Upper lobe of right lung (tissue), 1 donor: ENCODE measurements around the gene TBCD. TPM values are rescaled to one million over a fixed set of nuclear protein-coding genes. Genes with fewer than 3 reads are reported as not detected.

Experiments
- ATAC-seq: fragments of 200-7000 bp; cut with Tn5 transposase; one replicate; pipeline ENCODE4 v1.9.1; 2020; ENCODE audit warnings: mild to moderate bottlenecking, moderate library complexity
- DNase-seq: peaks from one replicate; pipeline ENCODE4 v3.0.0-alpha.2; 2020
- H3K27ac ChIP-seq: fragments of 200-600 bp; one replicate; pipeline ENCODE4 v1.8.0; 2022
- H3K27me3 ChIP-seq: fragments of 200-600 bp; one replicate; pipeline ENCODE4 v1.8.0; 2022; ENCODE audit warnings: mild to moderate bottlenecking
- H3K36me3 ChIP-seq: fragments of 200-600 bp; one replicate; pipeline ENCODE4 v1.8.0; 2022
- H3K4me1 ChIP-seq: fragments of 200-600 bp; one replicate; pipeline ENCODE4 v1.8.0; 2022
- H3K4me3 ChIP-seq: fragments of 200-600 bp; one replicate; pipeline ENCODE4 v1.8.0; 2022; ENCODE audit warnings: mild to moderate bottlenecking
- H3K9me3 ChIP-seq: fragments of 200-600 bp; one replicate; pipeline ENCODE4 v1.8.0; 2022
- intact Hi-C: fragments of 100-400 bp; cut with DNase I; formaldehyde crosslinking; loops from one replicate; pipeline ENCODE4 v1.11.0; 2022
- total RNA-seq: library from RNA; stranded (reverse); fragmentation: NEBNext Ultra II Directional; extraction: Animal tissue kit (Norgen Biotek cat#: 25700); gene quantifications from one replicate; pipeline ENCODE4 v1.2.1, GENCODE V29; 2021
- TF ChIP-seq, protein P1 (sequence below): fragments of 200-600 bp; IDR thresholded peaks from one replicate; pipeline ENCODE4 v1.8.0; 2022; ENCODE audit warnings: antibody characterized with exemption
- donor health status: DM: no; HTN: yes; CAD: no; lungs with severe emphysema.

Gene TBCD
- total RNA-seq, 1 donor from 2014 or later = 84.5 TPM

DNA sequence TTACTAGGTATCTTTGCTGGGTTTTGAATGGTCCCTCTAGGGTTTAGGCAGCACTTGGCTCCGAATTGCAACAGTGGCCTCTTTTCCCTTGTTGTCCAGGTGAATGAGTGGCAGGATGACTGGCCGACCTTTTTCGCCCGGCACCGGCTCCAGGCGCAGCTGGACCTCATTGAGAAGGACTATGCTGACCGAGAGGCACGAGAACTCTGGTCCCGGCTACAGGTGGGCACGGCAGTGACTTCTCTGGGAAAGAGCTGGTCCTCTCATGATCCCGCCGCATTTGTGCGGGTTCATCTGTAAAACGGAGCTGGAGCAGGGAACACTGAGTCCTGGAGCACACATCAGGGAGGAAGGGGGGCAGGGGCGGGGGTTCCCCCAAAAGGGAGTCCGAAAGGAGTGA, 3.1 kb upstream of the TBCD start:
- Histone ChIP-seq H3K4me3 (no peak overlapping the region), H3K4me1 (peaks cover 6% of the 10 kb centered on the region), H3K27me3 (no peaks in the 10 kb centered on the region), H3K36me3 (no peaks in the 10 kb centered on the region), H3K9me3 (no peaks in the 10 kb centered on the region), H3K27ac (no peak overlapping the region)
- ATAC-seq (no peak), DNase-seq (no peak)
- intact Hi-C loops = no loop called here
- TF ChIP-seq, protein P1, sequence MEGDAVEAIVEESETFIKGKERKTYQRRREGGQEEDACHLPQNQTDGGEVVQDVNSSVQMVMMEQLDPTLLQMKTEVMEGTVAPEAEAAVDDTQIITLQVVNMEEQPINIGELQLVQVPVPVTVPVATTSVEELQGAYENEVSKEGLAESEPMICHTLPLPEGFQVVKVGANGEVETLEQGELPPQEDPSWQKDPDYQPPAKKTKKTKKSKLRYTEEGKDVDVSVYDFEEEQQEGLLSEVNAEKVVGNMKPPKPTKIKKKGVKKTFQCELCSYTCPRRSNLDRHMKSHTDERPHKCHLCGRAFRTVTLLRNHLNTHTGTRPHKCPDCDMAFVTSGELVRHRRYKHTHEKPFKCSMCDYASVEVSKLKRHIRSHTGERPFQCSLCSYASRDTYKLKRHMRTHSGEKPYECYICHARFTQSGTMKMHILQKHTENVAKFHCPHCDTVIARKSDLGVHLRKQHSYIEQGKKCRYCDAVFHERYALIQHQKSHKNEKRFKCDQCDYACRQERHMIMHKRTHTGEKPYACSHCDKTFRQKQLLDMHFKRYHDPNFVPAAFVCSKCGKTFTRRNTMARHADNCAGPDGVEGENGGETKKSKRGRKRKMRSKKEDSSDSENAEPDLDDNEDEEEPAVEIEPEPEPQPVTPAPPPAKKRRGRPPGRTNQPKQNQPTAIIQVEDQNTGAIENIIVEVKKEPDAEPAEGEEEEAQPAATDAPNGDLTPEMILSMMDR = no peak

DNA sequence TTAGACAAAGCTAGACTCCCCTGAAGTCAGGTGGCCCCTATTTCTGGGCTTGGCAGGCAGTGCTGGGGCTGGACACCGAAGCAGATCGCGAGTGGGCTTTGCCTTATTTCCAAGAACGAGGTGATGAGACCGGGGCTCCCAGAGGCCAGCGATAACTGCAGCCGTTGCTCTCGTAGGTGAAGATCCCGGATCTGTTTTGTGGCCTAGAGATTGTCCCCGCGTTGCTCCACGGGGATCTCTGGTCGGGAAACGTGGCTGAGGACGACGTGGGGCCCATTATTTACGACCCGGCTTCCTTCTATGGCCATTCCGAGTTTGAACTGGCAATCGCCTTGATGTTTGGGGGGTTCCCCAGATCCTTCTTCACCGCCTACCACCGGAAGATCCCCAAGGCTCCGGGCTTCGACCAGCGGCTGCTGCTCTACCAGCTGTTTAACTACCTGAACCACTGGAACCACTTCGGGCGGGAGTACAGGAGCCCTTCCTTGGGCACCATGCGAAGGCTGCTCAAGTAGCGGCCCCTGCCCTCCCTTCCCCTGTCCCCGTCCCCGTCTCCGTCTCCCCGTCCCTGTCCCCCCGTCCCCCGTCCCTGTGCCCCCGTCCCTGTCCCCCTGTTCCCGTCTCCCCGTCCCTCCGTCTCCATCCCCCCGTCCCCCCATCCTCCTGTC, 1.5 kb upstream of the TBCD start:
- no peak overlapping the region for H3K4me3 ChIP-seq
- H3K9me3 ChIP-seq = no peaks in the 10 kb centered on the region
- DNase-seq (no peak), ATAC-seq (no peak)
- intact Hi-C loops = no loop called here
- no peak overlapping the region for H3K27ac ChIP-seq
- H3K36me3 ChIP-seq = no peaks in the 10 kb centered on the region
- TF ChIP-seq, protein P1 = no peak
- no peaks in the 10 kb centered on the region for H3K27me3 ChIP-seq
- peaks cover 6% of the 10 kb centered on the region for H3K4me1 ChIP-seq

DNA sequence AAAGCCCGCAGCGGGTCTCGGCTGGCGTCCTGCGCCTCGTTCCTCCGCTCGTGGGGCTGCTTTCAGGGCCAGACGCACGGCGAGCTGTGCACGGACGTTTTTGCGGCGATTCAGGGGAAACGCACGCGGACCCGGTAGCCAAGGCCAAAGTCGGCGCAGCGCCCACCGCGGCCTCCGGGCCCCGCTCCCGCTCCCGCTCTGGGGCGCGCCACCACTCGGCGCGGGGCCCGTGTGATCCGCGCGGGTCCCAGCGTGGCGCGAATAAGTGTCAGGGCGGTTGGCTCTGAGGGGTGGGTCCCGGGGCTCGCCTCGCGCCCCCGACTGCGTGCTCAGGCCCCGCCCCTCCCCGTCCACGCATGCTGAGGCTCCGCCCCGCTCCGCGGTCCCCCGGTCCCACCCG, 694 bp upstream of the TBCD start:
- no peaks in the 10 kb centered on the region for H3K9me3 ChIP-seq
- intact Hi-C loops = no loop called here
- ATAC-seq (no peak), DNase-seq (no peak)
- H3K36me3 ChIP-seq = no peaks in the 10 kb centered on the region
- peak overlapping the region; percentile 60 for H3K4me3 ChIP-seq
- H3K4me1 ChIP-seq = peaks cover 6% of the 10 kb centered on the region
- TF ChIP-seq, protein P1 = no peak
- H3K27ac ChIP-seq = no peak overlapping the region
- H3K27me3 ChIP-seq = no peaks in the 10 kb centered on the region

DNA sequence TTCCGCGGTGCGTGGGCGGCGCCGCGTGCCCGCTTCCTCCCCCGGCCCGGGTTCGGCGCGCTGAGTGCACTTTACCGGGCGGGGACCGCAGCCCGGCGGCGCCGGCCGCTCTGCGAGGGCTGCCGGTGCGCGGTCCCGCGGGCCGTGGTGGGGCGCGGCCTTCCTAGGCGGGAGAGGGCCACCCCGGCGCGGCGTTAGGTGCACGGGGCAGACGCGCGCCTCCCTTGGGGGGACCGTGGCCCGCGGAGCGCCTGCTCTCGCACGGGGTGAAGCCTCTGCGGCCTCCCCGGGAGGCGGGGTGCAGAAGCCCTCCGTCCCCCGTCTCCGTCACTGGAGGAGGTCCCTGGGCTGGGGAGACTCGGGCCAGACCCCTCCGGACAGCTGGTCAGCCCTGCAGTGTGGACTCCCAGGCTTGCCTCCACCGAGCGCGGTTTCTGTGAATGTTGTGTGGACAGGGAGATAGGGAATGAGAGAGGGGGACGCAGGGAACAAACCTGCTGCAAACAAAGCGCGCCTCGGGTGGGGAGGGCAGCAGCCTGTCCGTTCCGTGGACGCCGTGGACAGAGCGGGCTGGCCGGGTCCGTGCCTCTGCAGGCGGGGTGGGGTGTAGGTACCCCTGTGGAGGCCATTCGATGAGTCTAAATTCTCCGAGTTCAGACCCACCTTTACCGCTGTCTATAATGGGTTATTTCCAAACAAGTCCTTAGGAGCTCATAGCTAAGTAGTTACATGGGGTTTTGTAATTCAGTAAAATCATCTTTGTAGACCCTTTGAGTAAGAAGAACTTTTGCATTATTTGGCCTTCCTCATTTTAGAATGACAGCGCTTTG, 721 bp downstream of the TBCD start:
- Histone ChIP-seq H3K4me3 (peak overlapping the region; percentile 83), H3K4me1 (peaks cover 6% of the 10 kb centered on the region), H3K27ac (peak overlapping the region; percentile 42), H3K9me3 (no peaks in the 10 kb centered on the region), H3K36me3 (no peaks in the 10 kb centered on the region), H3K27me3 (no peaks in the 10 kb centered on the region)
- DNase-seq (peak; percentile 76), ATAC-seq (peak; percentile 9)
- TF ChIP-seq, protein P1 = no peak
- intact Hi-C loops = no loop called here

DNA sequence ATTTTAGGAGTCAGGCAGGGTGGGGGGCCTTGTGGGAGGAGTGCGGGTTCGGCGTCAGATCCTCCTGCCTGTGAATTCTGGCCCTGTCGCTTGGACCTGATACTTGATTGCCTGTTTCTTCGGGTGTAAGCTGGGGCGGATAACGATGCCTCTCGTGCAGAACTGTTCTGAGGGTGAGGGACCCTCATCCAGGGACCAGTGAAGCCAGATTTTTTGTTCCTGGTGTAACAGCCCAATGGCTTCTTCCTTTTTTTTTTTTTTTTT, 1.3 kb downstream of the TBCD start:
- Histone ChIP-seq H3K36me3 (no peaks in the 10 kb centered on the region), H3K27ac (no peak overlapping the region), H3K4me1 (peaks cover 6% of the 10 kb centered on the region), H3K9me3 (no peaks in the 10 kb centered on the region), H3K27me3 (no peaks in the 10 kb centered on the region), H3K4me3 (peak overlapping the region; percentile 83)
- no peak for ATAC-seq
- DNase-seq = no peak
- intact Hi-C loops = no loop called here
- TF ChIP-seq, protein P1 = no peak
